Renal pelvis (tissue), 4 donors: ENCODE measurements around the gene CA10. TPM values are rescaled to one million over a fixed set of nuclear protein-coding genes. Genes with fewer than 3 reads are reported as not detected.

Source experiments
- DNase-seq: peaks from one replicate; pipeline ENCODE4 v3.0.0-alpha.2; 2013
- polyA plus RNA-seq, 3 donors: library from polyadenylated mRNA; unstranded; fragments of 120-200 nt; gene quantifications; one replicate each; pipeline ENCODE4 v1.2.1, GENCODE V29; 2013; ENCODE audit not compliant: insufficient read length in 3 of 3

CA10 gene
- polyA plus RNA-seq, 3 donors = 8.6 to 12.4 (median 12.0) TPM

- no peak for DNase-seq
Measured at GRCh38 chr17:52148288-52148968, 10.1 kb downstream of the CA10 start.

GRCh38 chr17:52147872-52148271 is 10.6 kb downstream of the CA10 start:
- no peak for DNase-seq

- DNase-seq = no peak
Measured at GRCh38 chr17:52147431-52147830, 11.1 kb downstream of the CA10 start.

GRCh38 chr17:52145476-52145875 is 13.0 kb downstream of the CA10 start:
- no peak for DNase-seq

- DNase-seq = no peak
Measured at GRCh38 chr17:52143542-52143941, 15.0 kb downstream of the CA10 start.

- DNase-seq = no peak
Measured at GRCh38 chr17:52140601-52141000, 17.9 kb downstream of the CA10 start.

GRCh38 chr17:52138752-52139151 is 19.8 kb downstream of the CA10 start:
- no peak for DNase-seq

- DNase-seq = no peak
Measured at GRCh38 chr17:52138350-52138749, 20.2 kb downstream of the CA10 start.

GRCh38 chr17:52136166-52136565 is 22.3 kb downstream of the CA10 start:
- peak; percentile 7 for DNase-seq

- DNase-seq = no peak
Measured at GRCh38 chr17:52134641-52135040, 23.9 kb downstream of the CA10 start.

GRCh38 chr17:52128721-52129120 is 29.8 kb downstream of the CA10 start:
- DNase-seq = no peak

GRCh38 chr17:52124993-52125392 is 33.5 kb downstream of the CA10 start:
- DNase-seq = no peak

- no peak for DNase-seq
Measured at GRCh38 chr17:52124561-52124960, 34.0 kb downstream of the CA10 start.

GRCh38 chr17:52120465-52120864 is 38.0 kb downstream of the CA10 start:
- DNase-seq = no peak

GRCh38 chr17:52110923-52111581 is 47.5 kb downstream of the CA10 start:
- DNase-seq = no peak

- DNase-seq = peak; percentile 43
Measured at GRCh38 chr17:52106638-52107261, 51.8 kb downstream of the CA10 start.

- DNase-seq = peak; percentile 0
Measured at GRCh38 chr17:52106072-52106471, 52.4 kb downstream of the CA10 start.

GRCh38 chr17:52105591-52105990 is 52.9 kb downstream of the CA10 start:
- DNase-seq = no peak

GRCh38 chr17:52096056-52096455 is 62.5 kb downstream of the CA10 start:
- DNase-seq = no peak

GRCh38 chr17:52084176-52084575 is 74.3 kb downstream of the CA10 start:
- DNase-seq = no peak

GRCh38 chr17:52079496-52079895 is 79.0 kb downstream of the CA10 start:
- DNase-seq = no peak

- DNase-seq = no peak
Measured at GRCh38 chr17:52071712-52072111, 86.8 kb downstream of the CA10 start.

GRCh38 chr17:52064791-52065211 is 93.7 kb downstream of the CA10 start:
- no peak for DNase-seq
